OCI-LY3 (cell line): Measurements from ENCODE around the gene KRT16.

Experiments
- H2AFZ ChIP-seq: fragments of 200-600, 300-600 bp; shearing (Covaris generic); 2 replicates; pipeline ENCODE4 v1.6.0; 2014; ENCODE audit warnings: antibody characterized with exemption, low read depth, low read length
- H3K27ac ChIP-seq: fragments of 200-600, 300-600 bp; sonication (generic); 2 replicates; pipeline ENCODE4 v1.5.1; 2014; ENCODE audit warnings: mild to moderate bottlenecking, low read length, moderate library complexity, mixed read lengths
- H3K27me3 ChIP-seq: fragments of 200-600, 300-600 bp; sonication (generic); 2 replicates; pipeline ENCODE4 v1.6.1; 2014; ENCODE audit warnings: low read depth, low read length, mixed read lengths
- H3K36me3 ChIP-seq: fragments of 200-600, 300-600 bp; sonication (generic); replicated peaks from 2 replicates; pipeline ENCODE3; 2014; ENCODE audit warnings: low read depth, low read length, mixed read lengths
- H3K4me1 ChIP-seq: fragments of 300-600, 200-600 bp; sonication (generic); 2 replicates; pipeline ENCODE4 v1.6.1; 2014; ENCODE audit warnings: low read length, mixed read lengths
- H3K4me2 ChIP-seq: fragments of 200-600, 300-600 bp; sonication (generic); 2 replicates; pipeline ENCODE4 v1.6.1; 2014; ENCODE audit warnings: low read length, mixed read lengths
- H3K4me3 ChIP-seq: fragments of 300-600, 200-600 bp; sonication (generic); 2 replicates; pipeline ENCODE4 v1.5.1; 2014; ENCODE audit warnings: antibody characterized with exemption, mild to moderate bottlenecking, low read length, moderate library complexity
- H3K79me2 ChIP-seq: fragments of 300-600, 200-600 bp; shearing (Covaris generic); 2 replicates; pipeline ENCODE4 v1.6.1; 2014; ENCODE audit warnings: mild to moderate bottlenecking, low read length, mixed read lengths
- H3K9ac ChIP-seq: fragments of 300-600, 200-600 bp; shearing (Covaris generic); 2 replicates; pipeline ENCODE4 v1.6.0; 2014; ENCODE audit warnings: mild to moderate bottlenecking, low read length, moderate library complexity
- H3K9me3 ChIP-seq: fragments of 200-600, 300-600 bp; shearing (Covaris generic); 2 replicates; pipeline ENCODE4 v1.6.1; 2014; ENCODE audit warnings: low read length, mixed read lengths; ENCODE audit not compliant: insufficient read depth
- H4K20me1 ChIP-seq: fragments of 200-600, 300-600 bp; sonication (generic); 2 replicates; pipeline ENCODE4 v1.6.1; 2016; ENCODE audit warnings: low read length, mixed read lengths; ENCODE audit not compliant: insufficient read depth
- CTCF ChIP-seq: fragments of 200-600, 300-600 bp; sonication (generic); IDR thresholded peaks from 2 replicates; pipeline ENCODE4 v1.5.1; 2014; ENCODE audit warnings: antibody characterized with exemption, low read length, low read depth
- EZH2phosphoT487 ChIP-seq: fragments of 200-600 bp; shearing (Covaris generic); IDR thresholded peaks from 2 replicates; pipeline ENCODE4 v1.6.1; 2018; ENCODE audit warnings: antibody characterized with exemption, mixed run types, low read depth

KRT16 gene

DNA sequence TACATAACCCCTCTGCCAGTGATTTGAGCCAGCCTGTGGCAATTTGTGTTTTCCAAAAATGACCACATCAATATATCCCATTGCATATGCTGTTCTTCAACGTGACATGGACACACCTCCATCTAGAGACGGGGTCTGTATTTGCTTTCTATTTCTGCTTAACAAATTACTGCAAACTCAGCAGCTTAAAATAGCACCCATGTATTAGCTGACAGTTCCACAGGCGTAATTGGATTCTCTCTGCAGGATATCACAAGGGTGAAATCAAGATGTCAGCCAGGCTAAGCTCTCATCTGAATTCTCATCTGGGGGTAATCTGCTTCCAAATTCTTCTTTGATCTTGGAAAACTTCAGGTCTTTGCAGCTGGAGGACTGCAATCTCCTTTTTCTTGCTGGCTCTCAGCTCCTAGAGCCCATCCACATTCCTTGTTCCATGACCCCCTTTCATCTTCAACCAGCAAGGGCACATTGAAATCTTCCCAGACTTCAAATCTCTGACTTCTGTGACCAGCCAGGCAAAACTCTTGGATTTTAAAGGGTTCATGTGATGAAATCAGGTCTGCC lies 48.9 kb downstream of the KRT16 start:
- Histone ChIP-seq H2AFZ (no peak overlapping the region), H3K27ac (no peak overlapping the region), H3K9me3 (no peaks in the 10 kb centered on the region), H3K4me2 (no peak overlapping the region), H3K79me2 (no peaks in the 10 kb centered on the region), H4K20me1 (no peaks in the 10 kb centered on the region), H3K9ac (no peak overlapping the region), H3K27me3 (peaks cover 43% of the 10 kb centered on the region), H3K4me3 (no peak overlapping the region), H3K4me1 (no peaks in the 10 kb centered on the region), H3K36me3 (no peaks in the 10 kb centered on the region)
- no peak for TF ChIP-seq CTCF
- no peak for TF ChIP-seq EZH2phosphoT487

DNA sequence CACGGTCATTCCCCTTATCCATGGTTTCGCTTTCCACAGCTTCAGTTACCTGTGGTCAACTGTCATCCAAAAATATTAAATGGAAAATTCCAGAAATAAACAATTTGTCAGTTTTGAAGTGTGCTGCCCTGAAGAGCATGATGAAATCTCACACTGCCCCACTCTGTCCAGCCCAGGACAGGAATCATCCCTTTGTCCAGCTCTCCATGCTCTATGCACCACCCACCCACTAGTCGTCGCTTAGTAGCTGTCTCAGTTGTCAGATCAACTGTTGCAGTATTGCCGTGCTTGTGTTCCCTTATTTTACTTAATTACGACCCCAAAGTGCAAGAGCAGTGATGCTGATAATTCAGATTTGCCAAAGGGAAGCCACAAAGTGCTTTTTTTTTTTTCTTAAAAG lies 51.0 kb downstream of the KRT16 start:
- Histone ChIP-seq H3K27ac (no peak overlapping the region), H3K79me2 (no peaks in the 10 kb centered on the region), H3K9me3 (no peaks in the 10 kb centered on the region), H2AFZ (no peak overlapping the region), H3K4me3 (no peak overlapping the region), H3K4me2 (no peak overlapping the region), H3K9ac (no peak overlapping the region), H4K20me1 (no peaks in the 10 kb centered on the region), H3K36me3 (no peaks in the 10 kb centered on the region), H3K27me3 (peaks cover 51% of the 10 kb centered on the region), H3K4me1 (no peaks in the 10 kb centered on the region)
- TF ChIP-seq CTCF (no peak), EZH2phosphoT487 (no peak)
